ENCODE measurements around the gene RNASE12.
"Not testable (repeated sequence)": the region's sequence is repeated elsewhere in the genome, so short reads cannot be mapped to it uniquely, and the experiment has no call there.

RNASE12 gene

GRCh38 chr14:20591235-20591634, at the start of gene RNASE12:
RNASE12 (minus strand) TSS chr14:20591376; CDS start chr14:20590723, 653 bp downstream.
- no peak for DNase-seq (ENCODE audit: low read depth)

- peak; percentile 83 for DNase-seq (ENCODE audit: low read depth)
Measured at GRCh38 chr14:20632831-20633691, 41.9 kb upstream of the RNASE12 start.

GRCh38 chr14:20632448-20632830, 41.3 kb upstream of the RNASE12 start:
- peak; percentile 2 for DNase-seq (ENCODE audit: low read depth)

- DNase-seq (ENCODE audit: low read depth), result peak; percentile 61
Measured at GRCh38 chr14:20631880-20632389, 40.8 kb upstream of the RNASE12 start.

GRCh38 chr14:20631023-20631879, 40.1 kb upstream of the RNASE12 start:
- peak; percentile 47 for DNase-seq (ENCODE audit: low read depth)

DNA sequence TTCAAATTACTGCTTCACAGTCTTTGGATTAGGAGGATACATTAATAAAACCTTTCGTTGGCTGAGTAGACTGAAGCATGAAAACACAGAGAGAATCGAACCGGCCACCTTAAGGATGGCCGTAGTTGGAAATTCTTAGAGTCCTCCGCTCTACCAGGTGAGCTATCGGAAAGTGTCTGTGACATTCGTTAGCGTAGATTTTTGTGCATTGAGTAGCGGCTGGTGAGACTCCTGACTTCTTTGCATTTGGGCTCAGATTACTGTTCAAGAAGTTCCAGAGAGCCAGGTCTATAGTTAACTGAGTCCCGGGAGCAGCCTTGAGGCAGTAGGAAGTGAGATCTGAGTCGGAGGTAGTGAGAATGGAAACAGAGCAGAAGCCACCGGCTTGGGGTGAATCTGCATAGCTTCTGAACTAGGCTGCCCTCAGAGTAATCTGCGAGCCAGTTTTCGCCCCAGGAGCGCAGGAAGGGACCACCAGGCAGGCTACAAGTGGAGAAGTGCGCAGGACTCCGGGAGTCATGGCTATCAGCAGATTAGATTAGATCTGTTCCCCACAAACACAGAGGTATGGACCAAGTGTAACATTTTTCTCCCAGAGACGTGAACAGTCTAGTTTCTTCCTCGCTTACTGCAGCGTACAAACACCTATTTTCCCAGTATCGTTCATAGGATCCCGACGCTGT, 39.3 kb upstream of the RNASE12 start:
- peak; percentile 9 for DNase-seq (ENCODE audit: low read depth)

GRCh38 chr14:20628063-20628854, 37.1 kb upstream of the RNASE12 start:
- no peak for DNase-seq (ENCODE audit: low read depth)

DNA sequence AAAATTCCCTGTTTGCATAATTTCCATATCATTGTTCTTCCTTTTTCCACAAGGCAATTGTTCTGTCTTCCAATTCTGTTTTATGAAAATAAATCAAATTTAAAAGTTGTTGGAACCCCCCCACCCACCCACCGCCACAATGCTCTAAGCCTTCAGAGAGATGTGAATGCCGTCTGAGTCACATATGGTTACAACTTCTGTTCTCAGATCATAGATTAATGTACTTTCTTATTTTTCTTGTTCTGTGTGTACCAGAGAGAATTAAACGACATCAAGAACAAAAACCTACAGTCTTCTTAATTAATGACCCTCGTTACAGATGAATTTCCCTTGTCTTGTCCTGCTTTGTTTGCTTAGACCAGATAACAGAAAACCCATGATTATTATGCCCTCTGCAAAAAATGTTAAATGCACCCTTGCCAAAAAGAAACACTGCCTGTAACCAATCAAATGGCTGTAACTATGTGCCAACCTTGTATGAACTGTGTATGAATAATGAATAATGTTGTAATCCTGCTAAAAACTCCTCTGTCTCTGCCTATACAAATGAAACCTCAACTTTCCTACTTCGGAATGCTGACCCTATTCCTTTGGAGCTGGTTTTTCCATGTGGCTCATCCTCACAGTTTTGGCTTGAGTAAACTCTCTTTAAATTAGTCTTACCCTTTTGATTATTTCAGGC, 36.3 kb upstream of the RNASE12 start:
- peak; percentile 9 for DNase-seq (ENCODE audit: low read depth)

DNA sequence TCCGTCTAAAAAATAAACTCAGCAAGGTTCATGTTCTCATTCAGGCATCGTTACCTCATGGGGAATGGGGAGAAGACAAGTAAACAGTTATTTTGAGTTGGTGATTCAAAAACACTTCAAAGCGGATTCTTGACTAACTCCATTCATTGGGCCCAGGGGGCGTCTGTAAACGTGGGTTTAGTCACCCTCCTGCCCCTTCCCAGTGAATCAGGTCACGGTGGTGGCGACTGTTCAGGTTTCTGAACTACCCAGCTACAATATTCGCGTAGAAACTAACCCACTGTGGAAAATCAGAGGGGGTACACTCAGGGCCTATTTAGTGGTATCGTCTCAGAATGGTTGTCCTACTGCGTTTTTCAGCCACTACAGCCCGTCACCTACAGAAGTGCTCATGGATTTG, 35.1 kb upstream of the RNASE12 start:
- no peak for DNase-seq (ENCODE audit: low read depth)

GRCh38 chr14:20624495-20625070, 33.4 kb upstream of the RNASE12 start:
- peak; percentile 54 for DNase-seq (ENCODE audit: low read depth)

- no peak for DNase-seq (ENCODE audit: low read depth)
Measured at GRCh38 chr14:20623798-20624197, 32.6 kb upstream of the RNASE12 start.

GRCh38 chr14:20622816-20623291, 31.7 kb upstream of the RNASE12 start:
- no peak for DNase-seq (ENCODE audit: low read depth)

GRCh38 chr14:20620798-20621478, 29.8 kb upstream of the RNASE12 start:
- DNase-seq (ENCODE audit: low read depth), result no peak

DNA sequence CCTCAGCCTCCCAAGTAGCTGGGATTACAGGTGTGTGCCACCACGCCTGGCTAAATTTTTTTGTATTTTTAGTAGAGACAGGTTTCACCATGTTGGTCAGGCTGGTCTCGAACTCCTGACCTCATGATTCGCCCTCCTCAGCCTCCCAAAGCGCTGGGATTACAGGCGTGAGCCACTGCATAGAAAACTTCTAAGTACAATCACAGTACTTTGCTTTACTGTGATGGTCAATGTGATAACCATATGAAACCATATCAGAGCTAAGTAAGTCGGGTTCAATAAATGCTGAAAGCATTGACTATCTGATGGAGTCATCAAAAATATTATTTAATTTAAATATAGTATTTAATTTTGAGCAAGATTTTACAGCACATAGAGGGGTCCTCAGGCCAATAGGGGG, 28.5 kb upstream of the RNASE12 start:
- DNase-seq (ENCODE audit: low read depth), result not testable (repeated sequence)

DNA sequence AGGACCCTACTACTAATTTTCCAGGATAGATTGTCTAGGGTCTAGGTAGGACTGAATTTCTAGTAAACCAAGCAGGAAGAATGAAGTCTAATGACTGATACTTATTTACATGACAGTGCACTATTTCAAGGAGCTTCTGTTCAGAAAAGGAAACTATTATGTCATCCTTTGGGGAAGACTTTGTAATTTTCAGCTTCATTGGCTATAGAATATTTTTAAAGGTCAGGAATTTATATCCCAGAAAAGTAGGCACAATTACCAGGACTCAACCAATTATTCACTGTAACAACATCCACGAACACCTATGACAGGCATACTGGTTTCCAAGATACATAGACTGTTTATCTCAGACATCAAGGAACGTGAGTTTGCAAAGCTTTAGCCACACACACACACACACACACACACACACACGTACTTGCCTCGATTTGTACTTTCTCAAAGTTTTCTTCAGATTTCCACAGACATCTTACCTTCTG, 27.1 kb upstream of the RNASE12 start:
- no peak for DNase-seq (ENCODE audit: low read depth)

- DNase-seq (ENCODE audit: low read depth), result no peak
Measured at GRCh38 chr14:20617138-20618003, 26.2 kb upstream of the RNASE12 start.

DNA sequence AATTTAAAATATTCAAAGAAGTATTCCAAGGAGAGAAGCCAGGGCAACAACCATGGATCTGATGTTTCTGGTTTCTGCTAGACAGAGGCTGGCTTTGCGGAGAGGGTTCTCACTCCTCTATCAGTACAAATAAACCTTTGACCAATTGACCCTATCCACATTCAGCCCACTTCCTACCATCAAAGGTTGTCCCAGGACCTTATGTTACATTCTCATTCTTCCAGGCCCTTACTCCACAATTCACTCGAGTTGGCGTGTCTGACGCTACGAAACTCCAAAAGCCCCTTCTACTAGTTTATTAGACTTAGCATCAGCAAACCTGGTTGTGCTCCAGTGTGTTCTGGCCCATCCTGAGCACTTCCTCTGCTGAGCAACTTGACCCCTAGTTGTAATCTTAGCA, 24.8 kb upstream of the RNASE12 start:
- no peak for DNase-seq (ENCODE audit: low read depth)

GRCh38 chr14:20614038-20614840, 23.1 kb upstream of the RNASE12 start:
- peak; percentile 23 for DNase-seq (ENCODE audit: low read depth)

All from amniotic epithelial cell (primary cell).